D721Med (cell line): Measurements from ENCODE around the gene ANKRD30A.
"Not testable (repeated sequence)": the region's sequence is repeated elsewhere in the genome, so short reads cannot be mapped to it uniquely, and the experiment has no call there.

Experiments used
- DNase-seq: peaks from one replicate; pipeline ENCODE4 v3.0.0; 2011; ENCODE audit warnings: low spot score; ENCODE audit not compliant: insufficient read length
- FAIRE-seq: peaks from 2 replicates; lab custom pipeline; 2011; peaks lifted over from hg19 to GRCh38; lab: Jason Lieb, UNC
- CTCF ChIP-seq: IDR thresholded peaks from 2 replicates; pipeline ENCODE4 v1.5.1; 2012; ENCODE audit warnings: mild to moderate bottlenecking, control low read depth; ENCODE audit not compliant: insufficient read depth; ENCODE audit errors: missing control alignments

The ANKRD30A gene

GRCh38 chr10:37314862-37315261 lies 189.5 kb downstream of the ANKRD30A start:
- no peak for FAIRE-seq
- TF ChIP-seq CTCF, result no peak
- no peak for DNase-seq

DNA sequence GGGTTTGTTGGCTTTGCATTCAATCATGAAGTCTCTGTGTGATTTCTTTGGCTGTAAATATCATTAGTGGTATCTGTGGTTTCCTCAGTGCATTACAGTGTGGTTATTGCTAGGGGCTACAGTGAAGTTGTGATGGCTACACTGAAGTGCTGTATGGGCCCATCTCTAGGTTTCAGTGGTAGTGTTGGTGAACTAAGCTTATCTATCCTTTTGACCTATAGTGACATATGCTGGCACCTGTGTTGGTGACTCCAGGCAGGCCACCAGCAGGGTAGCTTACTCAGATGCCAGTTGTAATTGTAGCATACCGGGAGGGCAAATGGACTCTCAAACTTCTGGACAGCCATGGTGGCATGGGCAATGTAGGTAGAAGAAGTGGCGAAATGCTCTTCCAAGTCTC lies 219.0 kb downstream of the ANKRD30A start:
- no peak for FAIRE-seq
- DNase-seq, result no peak
- TF ChIP-seq CTCF, result no peak

GRCh38 chr10:37379991-37380390 lies 254.6 kb downstream of the ANKRD30A start:
- no peak for FAIRE-seq
- no peak for TF ChIP-seq CTCF
- DNase-seq, result no peak

DNA sequence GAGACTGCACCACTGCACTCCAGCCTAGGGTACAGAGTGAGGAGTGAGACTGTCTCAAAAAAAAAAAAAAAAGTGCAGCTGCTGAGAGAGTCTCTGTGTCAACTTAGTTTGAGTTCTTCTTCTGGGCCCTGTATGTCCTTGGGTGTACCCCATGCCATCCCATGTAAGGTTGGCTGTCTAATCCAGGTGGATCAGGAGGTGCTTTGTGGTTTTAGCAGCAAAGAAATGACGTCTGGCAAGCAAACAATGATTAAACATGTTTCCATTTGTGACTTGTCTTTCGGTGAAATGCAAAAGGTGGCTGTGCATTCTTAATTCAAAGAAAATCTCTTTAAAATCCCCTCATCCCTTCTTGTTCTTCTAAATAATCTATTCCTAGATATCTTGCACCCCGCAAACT lies 255.9 kb downstream of the ANKRD30A start:
- TF ChIP-seq CTCF, result no peak
- DNase-seq (no peak), FAIRE-seq (no peak)

GRCh38 chr10:37384923-37385322 lies 259.5 kb downstream of the ANKRD30A start:
- DNase-seq (no peak), FAIRE-seq (no peak)
- no peak for TF ChIP-seq CTCF

- FAIRE-seq (no peak), DNase-seq (no peak)
These were observed 265.5 kb downstream of the ANKRD30A start for GRCh38 chr10:37390926-37391325.

GRCh38 chr10:37400774-37401173 lies 275.4 kb downstream of the ANKRD30A start:
- DNase-seq, FAIRE-seq: not testable (repeated sequence)

More at GRCh38 chr10:37390926-37391325, 265.5 kb downstream of the ANKRD30A start:
- no peak for TF ChIP-seq CTCF

- no peak for TF ChIP-seq CTCF
These were observed 275.8 kb downstream of the ANKRD30A start for GRCh38 chr10:37401225-37401624.

More at GRCh38 chr10:37401225-37401624, 275.8 kb downstream of the ANKRD30A start:
- DNase-seq, result no peak
- FAIRE-seq, result no peak
